ENCODE data around the gene NUP214. TPM values are rescaled to one million over a fixed set of nuclear protein-coding genes. Genes with fewer than 3 reads are reported as not detected.
"Not testable (repeated sequence)": the region's sequence is repeated elsewhere in the genome, so short reads cannot be mapped to it uniquely, and the experiment has no call there.

NUP214 gene
- total RNA-seq, 1 donor from 2014 or later: 37.2 TPM

- no peak overlapping the region for H3K4me3 ChIP-seq (ENCODE audit: low read depth, low read length)
- TF ChIP-seq, protein P1, sequence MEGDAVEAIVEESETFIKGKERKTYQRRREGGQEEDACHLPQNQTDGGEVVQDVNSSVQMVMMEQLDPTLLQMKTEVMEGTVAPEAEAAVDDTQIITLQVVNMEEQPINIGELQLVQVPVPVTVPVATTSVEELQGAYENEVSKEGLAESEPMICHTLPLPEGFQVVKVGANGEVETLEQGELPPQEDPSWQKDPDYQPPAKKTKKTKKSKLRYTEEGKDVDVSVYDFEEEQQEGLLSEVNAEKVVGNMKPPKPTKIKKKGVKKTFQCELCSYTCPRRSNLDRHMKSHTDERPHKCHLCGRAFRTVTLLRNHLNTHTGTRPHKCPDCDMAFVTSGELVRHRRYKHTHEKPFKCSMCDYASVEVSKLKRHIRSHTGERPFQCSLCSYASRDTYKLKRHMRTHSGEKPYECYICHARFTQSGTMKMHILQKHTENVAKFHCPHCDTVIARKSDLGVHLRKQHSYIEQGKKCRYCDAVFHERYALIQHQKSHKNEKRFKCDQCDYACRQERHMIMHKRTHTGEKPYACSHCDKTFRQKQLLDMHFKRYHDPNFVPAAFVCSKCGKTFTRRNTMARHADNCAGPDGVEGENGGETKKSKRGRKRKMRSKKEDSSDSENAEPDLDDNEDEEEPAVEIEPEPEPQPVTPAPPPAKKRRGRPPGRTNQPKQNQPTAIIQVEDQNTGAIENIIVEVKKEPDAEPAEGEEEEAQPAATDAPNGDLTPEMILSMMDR (conservative IDR thresholded peaks at IDR 0.05; ENCODE audit: low read depth, low read length): peak; percentile 36
- DNase-seq (ENCODE audit: low read depth): no peak
Measured at GRCh38 chr9:131203431-131204218, 78.2 kb downstream of the NUP214 start.

DNA sequence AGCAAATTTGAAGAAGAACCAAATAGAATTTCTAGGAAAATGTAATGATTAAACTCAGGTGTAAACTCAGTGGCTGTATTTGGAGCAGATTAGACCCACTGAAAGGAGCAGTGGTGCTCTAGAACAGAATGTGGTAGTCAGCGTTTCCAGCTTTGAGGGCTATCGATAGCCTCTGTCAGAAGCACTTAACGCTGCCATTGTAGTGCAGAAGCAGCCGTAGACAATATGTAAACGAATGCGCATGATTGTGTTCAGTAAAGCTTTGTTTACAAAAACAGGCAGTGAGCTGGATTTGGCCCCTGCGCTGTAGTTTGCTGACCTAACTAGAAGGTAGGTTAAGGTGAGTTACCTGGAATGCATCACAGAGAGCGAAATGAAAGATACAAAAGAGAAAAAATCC is 78.9 kb downstream of the NUP214 start:
- no peak for DNase-seq (ENCODE audit: low read depth)
- H3K4me3 ChIP-seq (ENCODE audit: low read depth, low read length): no peak overlapping the region
- TF ChIP-seq, protein P1 (conservative IDR thresholded peaks at IDR 0.05; ENCODE audit: low read depth, low read length): no peak

GRCh38 chr9:131206495-131206894 is 81.1 kb downstream of the NUP214 start:
- no peak overlapping the region for H3K4me3 ChIP-seq (ENCODE audit: low read depth, low read length)
- DNase-seq (ENCODE audit: low read depth): no peak
- TF ChIP-seq, protein P1 (conservative IDR thresholded peaks at IDR 0.05; ENCODE audit: low read depth, low read length): no peak

DNA sequence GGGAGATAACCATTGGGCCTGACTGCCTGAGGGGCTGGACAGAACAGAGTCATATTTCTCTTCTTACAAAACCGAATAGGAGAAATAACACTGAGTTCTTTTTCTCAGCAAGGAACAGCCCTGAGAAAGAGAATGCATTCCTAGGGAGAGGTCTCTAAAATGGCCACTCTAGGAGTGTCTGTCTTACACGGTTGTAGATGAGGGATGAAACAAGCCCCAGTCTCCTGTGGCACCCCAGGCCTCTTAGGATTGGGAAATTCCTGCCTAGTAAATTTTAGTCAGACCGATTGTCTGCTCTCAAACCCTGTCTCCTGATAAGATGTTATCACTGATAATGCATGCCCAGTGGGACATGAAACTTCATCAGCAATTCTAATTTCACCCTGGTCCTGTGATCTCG is 86.5 kb downstream of the NUP214 start:
- not testable (repeated sequence) for H3K4me3 ChIP-seq (ENCODE audit: low read depth, low read length); DNase-seq (ENCODE audit: low read depth)

- DNase-seq (ENCODE audit: low read depth): no peak
- H3K4me3 ChIP-seq (ENCODE audit: low read depth, low read length): no peak overlapping the region
- TF ChIP-seq, protein P1 (conservative IDR thresholded peaks at IDR 0.05; ENCODE audit: low read depth, low read length): no peak
Measured at GRCh38 chr9:131214286-131214856, 89.0 kb downstream of the NUP214 start.

- DNase-seq (ENCODE audit: low read depth): no peak
- TF ChIP-seq, protein P1 (conservative IDR thresholded peaks at IDR 0.05; ENCODE audit: low read depth, low read length): no peak
- H3K4me3 ChIP-seq (ENCODE audit: low read depth, low read length): no peak overlapping the region
Measured at GRCh38 chr9:131214876-131215275, 89.5 kb downstream of the NUP214 start.

GRCh38 chr9:131216806-131217205 is 91.4 kb downstream of the NUP214 start:
- DNase-seq (ENCODE audit: low read depth): no peak
- H3K4me3 ChIP-seq (ENCODE audit: low read depth, low read length): no peak overlapping the region
- TF ChIP-seq, protein P1 (conservative IDR thresholded peaks at IDR 0.05; ENCODE audit: low read depth, low read length): no peak
